Vagina (tissue), 2 donors: Measurements from ENCODE around the gene KLK7. TPM values are rescaled to one million over a fixed set of nuclear protein-coding genes. Genes with fewer than 3 reads are reported as not detected.
"Not testable (repeated sequence)": the region's sequence is repeated elsewhere in the genome, so short reads cannot be mapped to it uniquely, and the experiment has no call there.

Experiments
- DNase-seq, 2 donors: peaks; one replicate each; pipeline ENCODE4 v3.0.0-alpha.2; 2017; ENCODE audit errors: extremely low spot score in 2 of 2
- H3K27ac ChIP-seq: fragments of 200-600 bp; sonication (generic); one replicate; pipeline ENCODE4 v1.5.1; 2019
- H3K27me3 ChIP-seq: fragments of 200-600 bp; sonication (generic); one replicate; pipeline ENCODE4 v1.5.1; 2019
- H3K36me3 ChIP-seq, 2 donors: fragments of 200-600 bp; sonication (generic); one replicate each; pipeline ENCODE4 v1.5.1; 2017 to 2019
- H3K4me1 ChIP-seq: fragments of 200-600 bp; sonication (generic); one replicate; pipeline ENCODE4 v1.5.1; 2019
- H3K4me3 ChIP-seq, 2 donors: fragments of 200-600 bp; sonication (generic); 1 replicate in 1 of 2; 2 replicates in 1 of 2; pipeline ENCODE4 v1.5.1; 2016 to 2019
- H3K9me3 ChIP-seq: fragments of 200-600 bp; sonication (generic); one replicate; pipeline ENCODE4 v1.5.1; 2019
- POLR2A ChIP-seq, 2 donors: fragments of 450-650 bp; IDR thresholded peaks; one replicate each; pipeline ENCODE4 v1.6.1; 2017; ENCODE audit warnings: antibody characterized with exemption in 2 of 2, mild to moderate bottlenecking in 2 of 2, moderate library complexity in 2 of 2
- POLR2AphosphoS5 ChIP-seq, 2 donors: sonication (generic); formaldehyde crosslinking; IDR thresholded peaks; one replicate each; pipeline ENCODE4 v1.9.0; 2017; ENCODE audit warnings: antibody characterized with exemption in 2 of 2, mild to moderate bottlenecking in 2 of 2, low read depth in 1 of 2; ENCODE audit not compliant: insufficient read depth in 1 of 2
- intact Hi-C: fragments of 100-400 bp; cut with DNase I; formaldehyde crosslinking; loops from one replicate; pipeline ENCODE4 v1.15.1; 2023
- total RNA-seq: library from RNA; depleted of rRNA; stranded (reverse); fragments of >200 nt; gene quantifications from one replicate; pipeline ENCODE4 v1.2.3, GENCODE V29; 2016
- TF ChIP-seq, protein P1 (sequence below), 3 experiments: fragments of 450-650 bp in 2 of 3; fragments of 200-600 bp in 1 of 3; sonication (generic) in 1 of 3; IDR thresholded peaks; one replicate each; pipeline ENCODE4 v1.5.1; 2017 to 2019; ENCODE audit warnings: antibody characterized with exemption in 3 of 3, mild to moderate bottlenecking in 2 of 3, moderate library complexity in 2 of 3

KLK7 gene
- total RNA-seq, 1 donor from 2014 or later, result 14.2 TPM

DNA sequence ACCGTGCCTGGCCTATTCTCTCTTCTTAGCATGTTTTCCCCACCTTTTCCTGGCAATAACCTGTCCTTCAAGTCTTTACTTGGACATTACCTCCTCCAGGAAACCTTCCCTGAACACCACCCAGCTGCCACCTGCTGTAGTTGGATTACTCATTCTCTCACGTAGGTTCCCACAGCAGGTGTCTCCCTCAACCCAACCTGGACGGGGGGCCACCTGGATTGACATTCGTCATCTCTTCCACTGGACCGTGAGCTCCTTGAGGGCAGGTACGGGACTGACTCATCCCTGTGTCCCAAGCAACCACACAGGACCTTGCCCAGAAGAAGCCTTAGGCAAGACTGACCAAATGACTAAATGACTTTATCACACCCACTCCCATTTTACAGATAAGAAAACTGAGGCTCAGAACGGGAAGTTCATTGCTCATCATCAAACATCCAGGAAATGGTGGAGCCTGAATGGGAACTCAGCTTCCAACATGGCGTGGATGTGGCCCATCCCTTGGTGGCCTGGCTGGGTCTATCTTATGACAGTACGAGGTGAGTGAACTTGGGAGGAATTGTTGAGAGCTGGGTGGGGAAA is 10.8 kb downstream of the KLK7 start:
- no peak for DNase-seq
- Histone ChIP-seq H3K36me3 (no peaks in the 10 kb centered on the region), H3K4me3 (no peak overlapping the region), H3K27ac (no peak overlapping the region), H3K27me3 (no peaks in the 10 kb centered on the region), H3K4me1 (no peaks in the 10 kb centered on the region), H3K9me3 (no peaks in the 10 kb centered on the region)
- intact Hi-C loops, result no loop called here
- no peak for TF ChIP-seq POLR2AphosphoS5 (IDR thresholded peaks at IDR 0.05; ENCODE audit: insufficient read depth in 1 of 2, low read depth in 1 of 2)
- no peak for TF ChIP-seq POLR2A (IDR thresholded peaks at IDR 0.05)
- TF ChIP-seq, protein P1, sequence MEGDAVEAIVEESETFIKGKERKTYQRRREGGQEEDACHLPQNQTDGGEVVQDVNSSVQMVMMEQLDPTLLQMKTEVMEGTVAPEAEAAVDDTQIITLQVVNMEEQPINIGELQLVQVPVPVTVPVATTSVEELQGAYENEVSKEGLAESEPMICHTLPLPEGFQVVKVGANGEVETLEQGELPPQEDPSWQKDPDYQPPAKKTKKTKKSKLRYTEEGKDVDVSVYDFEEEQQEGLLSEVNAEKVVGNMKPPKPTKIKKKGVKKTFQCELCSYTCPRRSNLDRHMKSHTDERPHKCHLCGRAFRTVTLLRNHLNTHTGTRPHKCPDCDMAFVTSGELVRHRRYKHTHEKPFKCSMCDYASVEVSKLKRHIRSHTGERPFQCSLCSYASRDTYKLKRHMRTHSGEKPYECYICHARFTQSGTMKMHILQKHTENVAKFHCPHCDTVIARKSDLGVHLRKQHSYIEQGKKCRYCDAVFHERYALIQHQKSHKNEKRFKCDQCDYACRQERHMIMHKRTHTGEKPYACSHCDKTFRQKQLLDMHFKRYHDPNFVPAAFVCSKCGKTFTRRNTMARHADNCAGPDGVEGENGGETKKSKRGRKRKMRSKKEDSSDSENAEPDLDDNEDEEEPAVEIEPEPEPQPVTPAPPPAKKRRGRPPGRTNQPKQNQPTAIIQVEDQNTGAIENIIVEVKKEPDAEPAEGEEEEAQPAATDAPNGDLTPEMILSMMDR (IDR thresholded peaks at IDR 0.05), result no peak

DNA sequence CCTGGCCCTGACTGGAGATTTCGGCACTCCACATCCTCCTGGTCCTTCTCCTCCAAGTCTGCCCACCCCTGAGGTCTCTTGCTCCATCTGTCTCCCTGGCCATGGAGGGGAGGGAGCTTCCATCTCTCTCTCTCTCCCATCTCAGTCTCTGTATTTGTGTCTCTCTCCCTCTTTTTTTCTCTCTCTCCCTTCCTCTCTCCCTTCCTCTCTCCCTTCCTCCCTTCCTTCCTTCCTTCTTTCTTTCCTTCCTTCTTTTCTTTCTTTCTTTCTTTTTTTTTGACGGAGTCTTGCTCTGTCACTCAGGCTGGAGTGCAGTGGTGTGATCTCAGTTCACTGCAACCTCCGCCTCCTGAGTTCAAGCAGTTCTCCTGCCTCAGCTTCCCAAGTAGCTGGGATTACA is 13.9 kb downstream of the KLK7 start:
- DNase-seq, H3K4me3 ChIP-seq, H3K27me3 ChIP-seq, H3K27ac ChIP-seq, intact Hi-C loops, H3K36me3 ChIP-seq, H3K4me1 ChIP-seq, H3K9me3 ChIP-seq: not testable (repeated sequence)

GRCh38 chr19:50969413-50969760 is 14.3 kb downstream of the KLK7 start, which contains the start of gene KLK6:
TSS of gene KLK6 (minus strand) at chr19:50969591. CDS start at chr19:50968104, 1,487 bp downstream.
- H3K9me3 ChIP-seq, result no peaks in the 10 kb centered on the region
- no peaks in the 10 kb centered on the region for H3K27me3 ChIP-seq
- H3K36me3 ChIP-seq, result no peaks in the 10 kb centered on the region
- H3K4me1 ChIP-seq, result no peaks in the 10 kb centered on the region
- TF ChIP-seq POLR2A (IDR thresholded peaks at IDR 0.05) (no peak), POLR2AphosphoS5 (IDR thresholded peaks at IDR 0.05; ENCODE audit: insufficient read depth in 1 of 2, low read depth in 1 of 2) (no peak)
- TF ChIP-seq, protein P1 (IDR thresholded peaks at IDR 0.05), result no peak
- intact Hi-C loops, result no loop called here
- no peak within 1 kb of the TSS for H3K4me3 ChIP-seq
- no peak within 1 kb of the TSS for H3K27ac ChIP-seq
- no peak for DNase-seq

DNA sequence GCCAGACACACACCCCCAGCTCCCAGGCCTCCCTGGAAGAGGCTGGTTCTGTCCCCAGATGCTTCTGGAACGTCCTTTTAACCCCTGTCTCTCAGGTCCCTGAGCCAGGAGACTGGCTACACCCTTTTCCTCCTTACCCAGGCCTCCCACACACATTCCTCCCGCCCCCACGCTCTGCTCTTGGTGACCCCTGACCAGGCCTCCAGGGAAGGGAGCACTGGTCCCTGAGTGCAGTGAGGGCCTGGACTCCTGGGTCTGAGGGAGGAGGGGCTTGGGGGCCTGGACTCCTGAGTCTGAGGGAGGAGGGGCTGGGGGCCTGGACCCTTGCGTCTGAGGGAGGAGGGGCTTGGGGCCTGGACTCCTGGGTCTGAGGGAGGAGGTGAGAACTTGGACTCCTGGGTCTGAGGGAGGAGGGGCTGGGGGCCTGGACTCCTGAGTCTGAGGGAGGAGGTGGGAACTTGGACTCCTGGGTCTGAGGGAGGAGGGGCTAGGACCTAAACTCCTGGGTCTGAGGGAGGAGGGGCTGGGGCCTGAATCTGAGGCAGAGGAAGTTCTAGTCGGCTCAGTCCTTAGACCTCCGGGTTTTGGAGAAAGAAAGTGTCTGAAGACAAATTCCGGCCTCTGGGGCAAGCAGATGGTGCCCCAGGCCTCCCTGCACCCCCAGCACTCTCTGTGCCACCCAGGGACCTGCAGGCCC is 14.9 kb downstream of the KLK7 start:
- no peak for TF ChIP-seq POLR2AphosphoS5 (IDR thresholded peaks at IDR 0.05; ENCODE audit: insufficient read depth in 1 of 2, low read depth in 1 of 2)
- H3K4me1 ChIP-seq, result no peaks in the 10 kb centered on the region
- H3K36me3 ChIP-seq, result no peaks in the 10 kb centered on the region
- no peak for DNase-seq
- H3K9me3 ChIP-seq, result no peaks in the 10 kb centered on the region
- H3K4me3 ChIP-seq, result no peak overlapping the region
- intact Hi-C loops, result no loop called here
- H3K27ac ChIP-seq, result no peak overlapping the region
- no peaks in the 10 kb centered on the region for H3K27me3 ChIP-seq

- Histone ChIP-seq H3K27me3 (no peaks in the 10 kb centered on the region), H3K4me3 (no peak overlapping the region), H3K4me1 (no peaks in the 10 kb centered on the region), H3K27ac (no peak overlapping the region), H3K9me3 (no peaks in the 10 kb centered on the region), H3K36me3 (no peaks in the 10 kb centered on the region)
- TF ChIP-seq, protein P1 (IDR thresholded peaks at IDR 0.05), result no peak
- TF ChIP-seq POLR2AphosphoS5 (IDR thresholded peaks at IDR 0.05; ENCODE audit: insufficient read depth in 1 of 2, low read depth in 1 of 2) (no peak), POLR2A (IDR thresholded peaks at IDR 0.05) (no peak)
- intact Hi-C loops, result no loop called here
- DNase-seq, result no peak
Measured at GRCh38 chr19:50967929-50968715, 15.6 kb downstream of the KLK7 start.

DNA sequence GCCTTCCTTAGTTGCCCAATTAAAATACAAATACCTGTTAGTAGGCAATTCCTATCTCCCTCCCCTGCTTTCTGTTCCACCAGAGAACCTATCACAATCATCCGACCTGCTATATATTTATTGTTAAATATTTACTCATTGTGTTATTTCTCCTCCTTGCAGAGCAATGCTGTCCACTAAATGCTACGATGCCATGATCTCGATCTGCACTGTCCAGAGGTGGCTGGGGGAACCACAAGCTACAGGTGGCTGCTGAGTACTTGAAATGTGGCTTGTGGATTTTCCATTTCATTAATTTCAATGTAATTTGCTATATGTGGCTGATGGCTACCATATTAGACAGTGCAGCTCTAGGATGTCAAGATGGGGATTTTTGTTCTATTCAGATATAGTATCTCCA is 19.5 kb downstream of the KLK7 start:
- no peak overlapping the region for H3K4me3 ChIP-seq
- intact Hi-C loops, result no loop called here
- DNase-seq, result no peak
- H3K27me3 ChIP-seq, result no peaks in the 10 kb centered on the region
- H3K4me1 ChIP-seq, result no peaks in the 10 kb centered on the region
- H3K36me3 ChIP-seq, result no peaks in the 10 kb centered on the region
- no peak overlapping the region for H3K27ac ChIP-seq
- H3K9me3 ChIP-seq, result no peaks in the 10 kb centered on the region
- TF ChIP-seq, protein P1 (IDR thresholded peaks at IDR 0.05), result no peak
- TF ChIP-seq POLR2A (IDR thresholded peaks at IDR 0.05) (no peak), POLR2AphosphoS5 (IDR thresholded peaks at IDR 0.05; ENCODE audit: insufficient read depth in 1 of 2, low read depth in 1 of 2) (no peak)
